Activated naive CD4-positive, alpha-beta T cell treated with anti-CD3 and anti-CD28 coated beads, Interleukin-2, amount 50 U/mL, for 72 hours (primary cell): ENCODE results near the gene ZNF236. TPM values are rescaled to one million over a fixed set of nuclear protein-coding genes. Genes with fewer than 3 reads are reported as not detected.
A peak's percentile ranks its signal among the peaks of the same experiment; 100 is the strongest.

ENCODE experiments used
- ATAC-seq, 2 donors: fragments of 150-1000 bp; cut with Tn5 transposase; 2 replicates each; pipeline ENCODE4 v1.10.0; 2021; ENCODE audit warnings: mild to moderate bottlenecking in 2 of 2, moderate library complexity in 2 of 2
- DNase-seq, 2 donors: peaks; one replicate each; pipeline ENCODE4 v3.0.0; 2021 to 2022; ENCODE audit warnings: low spot score in 2 of 2
- H3K27ac Mint-ChIP-seq, 2 donors: one replicate each; pipeline ENCODE4 v1.8.0; 2022; ENCODE audit warnings: mild to moderate bottlenecking in 2 of 2, mixed read lengths in 2 of 2
- H3K36me3 Mint-ChIP-seq, 2 donors: one replicate each; pipeline ENCODE4 v1.8.0; 2022; ENCODE audit warnings: mixed read lengths in 2 of 2
- H3K9me3 Mint-ChIP-seq, 2 donors: one replicate each; pipeline ENCODE4 v1.8.0; 2022; ENCODE audit warnings: mixed read lengths in 2 of 2
- total RNA-seq, 2 donors: library from RNA; stranded (reverse); gene quantifications; one replicate each; pipeline ENCODE4 v1.2.3, GENCODE V29; 2022

Gene ZNF236
- total RNA-seq, 2 donors from 2014 or later = 17.7 to 24.5 TPM

- no peaks in the 10 kb centered on the region for H3K9me3 Mint-ChIP-seq
- H3K36me3 Mint-ChIP-seq = no peaks in the 10 kb centered on the region
- peak overlapping the region in 1 of 2 donors; percentile 22 for H3K27ac Mint-ChIP-seq
- no peak for DNase-seq
- no peak for ATAC-seq
These were observed 89.1 kb downstream of the ZNF236 start for GRCh38 chr18:76911440-76911839.

- Mint-ChIP-seq H3K27ac (no peak overlapping the region), H3K9me3 (no peaks in the 10 kb centered on the region), H3K36me3 (no peaks in the 10 kb centered on the region)
- ATAC-seq (no peak), DNase-seq (no peak)
These were observed 91.2 kb downstream of the ZNF236 start for GRCh38 chr18:76913583-76913982.

GRCh38 chr18:76914314-76914713 lies 92.0 kb downstream of the ZNF236 start:
- Mint-ChIP-seq H3K36me3 (no peaks in the 10 kb centered on the region), H3K9me3 (no peaks in the 10 kb centered on the region), H3K27ac (no peak overlapping the region)
- ATAC-seq (no peak), DNase-seq (no peak)

- Mint-ChIP-seq H3K27ac (no peak overlapping the region), H3K9me3 (no peaks in the 10 kb centered on the region), H3K36me3 (no peaks in the 10 kb centered on the region)
- ATAC-seq (no peak), DNase-seq (no peak)
These were observed 92.4 kb downstream of the ZNF236 start for GRCh38 chr18:76914796-76915195.

GRCh38 chr18:76915456-76915855 lies 93.1 kb downstream of the ZNF236 start:
- H3K27ac Mint-ChIP-seq = no peak overlapping the region
- DNase-seq = no peak
- no peak for ATAC-seq
- no peaks in the 10 kb centered on the region for H3K36me3 Mint-ChIP-seq
- no peaks in the 10 kb centered on the region for H3K9me3 Mint-ChIP-seq

GRCh38 chr18:76920974-76921373 lies 98.6 kb downstream of the ZNF236 start:
- no peak for ATAC-seq
- Mint-ChIP-seq H3K36me3 (peaks cover 0 to 11% of the 10 kb centered on the region in 2 donors), H3K27ac (peak overlapping the region; percentile 17 to 56), H3K9me3 (no peaks in the 10 kb centered on the region)
- DNase-seq = no peak

GRCh38 chr18:76922107-76922506 lies 99.8 kb downstream of the ZNF236 start:
- Mint-ChIP-seq H3K27ac (no peak overlapping the region), H3K36me3 (peaks cover 0 to 11% of the 10 kb centered on the region in 2 donors), H3K9me3 (no peaks in the 10 kb centered on the region)
- DNase-seq = peak in 1 of 2 donors; percentile 33
- peak; percentile 82 to 96 for ATAC-seq

GRCh38 chr18:76923485-76924085 lies 101.2 kb downstream of the ZNF236 start:
- DNase-seq = no peak
- no peak for ATAC-seq
- Mint-ChIP-seq H3K27ac (no peak overlapping the region), H3K9me3 (no peaks in the 10 kb centered on the region), H3K36me3 (peaks cover 0 to 11% of the 10 kb centered on the region in 2 donors)

GRCh38 chr18:76925501-76925900 lies 103.1 kb downstream of the ZNF236 start:
- Mint-ChIP-seq H3K27ac (no peak overlapping the region), H3K9me3 (no peaks in the 10 kb centered on the region), H3K36me3 (peaks cover 0 to 11% of the 10 kb centered on the region in 2 donors)
- no peak for DNase-seq
- ATAC-seq = no peak

GRCh38 chr18:76927223-76927725 lies 104.9 kb downstream of the ZNF236 start:
- DNase-seq (no peak), ATAC-seq (no peak)
- Mint-ChIP-seq H3K27ac (no peak overlapping the region), H3K9me3 (no peaks in the 10 kb centered on the region), H3K36me3 (peaks cover 5 to 11% of the 10 kb centered on the region in 2 donors)

GRCh38 chr18:76928179-76928868 lies 106.0 kb downstream of the ZNF236 start:
- Mint-ChIP-seq H3K27ac (no peak overlapping the region), H3K9me3 (no peaks in the 10 kb centered on the region), H3K36me3 (peaks cover 11% of the 10 kb centered on the region in 2 donors)
- no peak for ATAC-seq
- no peak for DNase-seq

- Mint-ChIP-seq H3K27ac (no peak overlapping the region), H3K36me3 (peaks cover 0 to 11% of the 10 kb centered on the region in 2 donors), H3K9me3 (no peaks in the 10 kb centered on the region)
- DNase-seq (no peak), ATAC-seq (no peak)
These were observed 108.8 kb downstream of the ZNF236 start for GRCh38 chr18:76931171-76931570.

GRCh38 chr18:76932026-76932819 lies 109.9 kb downstream of the ZNF236 start:
- peak; percentile 47 to 56 for ATAC-seq
- Mint-ChIP-seq H3K27ac (peak overlapping the region in 1 of 2 donors; percentile 75), H3K36me3 (peaks cover 9 to 11% of the 10 kb centered on the region in 2 donors)

GRCh38 chr18:76935722-76936337 lies 113.5 kb downstream of the ZNF236 start:
- Mint-ChIP-seq H3K27ac (no peak overlapping the region), H3K36me3 (peaks cover 9 to 11% of the 10 kb centered on the region in 2 donors), H3K9me3 (no peaks in the 10 kb centered on the region)
- no peak for ATAC-seq
- no peak for DNase-seq

More at GRCh38 chr18:76932026-76932819, 109.9 kb downstream of the ZNF236 start:
- no peak for DNase-seq
- H3K9me3 Mint-ChIP-seq = no peaks in the 10 kb centered on the region

- Mint-ChIP-seq H3K36me3 (peaks cover 9% of the 10 kb centered on the region in 2 donors), H3K9me3 (no peaks in the 10 kb centered on the region), H3K27ac (no peak overlapping the region)
- DNase-seq (no peak), ATAC-seq (no peak)
These were observed 114.5 kb downstream of the ZNF236 start for GRCh38 chr18:76936877-76937276.

- no peak for ATAC-seq
These were observed 115.2 kb downstream of the ZNF236 start for GRCh38 chr18:76937597-76937996.

GRCh38 chr18:76938619-76939018 lies 116.3 kb downstream of the ZNF236 start:
- peaks cover 0 to 9% of the 10 kb centered on the region in 2 donors for H3K36me3 Mint-ChIP-seq
- no peaks in the 10 kb centered on the region for H3K9me3 Mint-ChIP-seq
- no peak for DNase-seq
- ATAC-seq = no peak
- no peak overlapping the region for H3K27ac Mint-ChIP-seq

More at GRCh38 chr18:76937597-76937996, 115.2 kb downstream of the ZNF236 start:
- DNase-seq = no peak
- Mint-ChIP-seq H3K36me3 (peaks cover 3 to 9% of the 10 kb centered on the region in 2 donors), H3K27ac (no peak overlapping the region), H3K9me3 (no peaks in the 10 kb centered on the region)
